Lower leg skin (tissue), 3 donors: ENCODE results near the gene MOB3A.

Source experiments
- POLR2A ChIP-seq, 2 donors: fragments of 450-650 bp; IDR thresholded peaks; one replicate each; pipeline ENCODE4 v1.6.1; 2016 to 2017; ENCODE audit warnings: antibody characterized with exemption in 2 of 2, mild to moderate bottlenecking in 1 of 2, moderate library complexity in 1 of 2
- TF ChIP-seq, protein P1 (sequence below), 3 donors: fragments of 450-650 bp; IDR thresholded peaks; one replicate each; pipeline ENCODE4 v1.5.1; 2016; ENCODE audit warnings: antibody characterized with exemption in 3 of 3, mild to moderate bottlenecking in 3 of 3, moderate library complexity in 2 of 3

GRCh38 chr19:2046046-2046907, 49.8 kb downstream of the MOB3A start:
- TF ChIP-seq, protein P1, sequence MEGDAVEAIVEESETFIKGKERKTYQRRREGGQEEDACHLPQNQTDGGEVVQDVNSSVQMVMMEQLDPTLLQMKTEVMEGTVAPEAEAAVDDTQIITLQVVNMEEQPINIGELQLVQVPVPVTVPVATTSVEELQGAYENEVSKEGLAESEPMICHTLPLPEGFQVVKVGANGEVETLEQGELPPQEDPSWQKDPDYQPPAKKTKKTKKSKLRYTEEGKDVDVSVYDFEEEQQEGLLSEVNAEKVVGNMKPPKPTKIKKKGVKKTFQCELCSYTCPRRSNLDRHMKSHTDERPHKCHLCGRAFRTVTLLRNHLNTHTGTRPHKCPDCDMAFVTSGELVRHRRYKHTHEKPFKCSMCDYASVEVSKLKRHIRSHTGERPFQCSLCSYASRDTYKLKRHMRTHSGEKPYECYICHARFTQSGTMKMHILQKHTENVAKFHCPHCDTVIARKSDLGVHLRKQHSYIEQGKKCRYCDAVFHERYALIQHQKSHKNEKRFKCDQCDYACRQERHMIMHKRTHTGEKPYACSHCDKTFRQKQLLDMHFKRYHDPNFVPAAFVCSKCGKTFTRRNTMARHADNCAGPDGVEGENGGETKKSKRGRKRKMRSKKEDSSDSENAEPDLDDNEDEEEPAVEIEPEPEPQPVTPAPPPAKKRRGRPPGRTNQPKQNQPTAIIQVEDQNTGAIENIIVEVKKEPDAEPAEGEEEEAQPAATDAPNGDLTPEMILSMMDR (IDR thresholded peaks at IDR 0.05), result no peak
- no peak for TF ChIP-seq POLR2A (IDR thresholded peaks at IDR 0.05)
